IMR-90 (cell line): ENCODE data around the gene MUC21.

Experiments
- CEBPB ChIP-seq: IDR thresholded peaks from 2 replicates; pipeline ENCODE4 v1.6.1; 2012; ENCODE audit warnings: low read depth, low read length, improper control_type of control experiment
- CTCF ChIP-seq: conservative IDR thresholded peaks from 2 replicates; pipeline ENCODE4 v1.5.1; 2012; ENCODE audit warnings: mild to moderate bottlenecking, low read depth, low read length, improper control_type of control experiment
- RAD21 ChIP-seq: IDR thresholded peaks from 2 replicates; pipeline ENCODE4 v1.6.1; 2012; ENCODE audit warnings: low read length, improper control_type of control experiment
- SMC3 ChIP-seq: fragments of 150-350 bp; IDR thresholded peaks from 2 replicates; pipeline ENCODE4 v1.6.1; 2016; ENCODE audit warnings: low read depth, mild to moderate bottlenecking, antibody characterized with exemption, low read length, moderate library complexity
- USF2 ChIP-seq: fragments of 150-350 bp; IDR thresholded peaks from 2 replicates; pipeline ENCODE4 v1.6.1; 2017; ENCODE audit warnings: mild to moderate bottlenecking, antibody characterized with exemption, low read length, low read depth

- no peak for TF ChIP-seq CTCF
- TF ChIP-seq CEBPB: no peak
- TF ChIP-seq SMC3: no peak
- no peak for TF ChIP-seq RAD21
- no peak for TF ChIP-seq USF2
These were observed 8.4 kb downstream of the MUC21 start for GRCh38 chr6:30991891-30992290.
